K562 (cell line): ENCODE data around the gene CD164.

Experiments
- ATF1 ChIP-seq, 2 experiments: fragments of 450-650 bp in 1 of 2; IDR thresholded peaks; 2 replicates each; pipeline ENCODE4 v1.6.1; 2016; ENCODE audit warnings: missing compliant biosample characterization in 1 of 2, missing genetic modification characterization in 1 of 2
- POLR2A ChIP-seq: fragments of 450-650 bp; conservative IDR thresholded peaks from 2 replicates; pipeline ENCODE4 v1.6.1; 2016
- TEAD2 ChIP-seq: fragments of 450-650 bp; IDR thresholded peaks from 2 replicates; pipeline ENCODE4 v1.6.1; 2016; ENCODE audit warnings: missing genetic modification characterization, control low read depth, missing compliant biosample characterization
- TEAD4 ChIP-seq, 2 experiments: sonication (generic) in 1 of 2; formaldehyde crosslinking in 1 of 2; IDR thresholded peaks; 2 replicates each; pipeline versions ENCODE4 v1.6.1 to v1.8.0; 2012 to 2022; ENCODE audit warnings: borderline replicate concordance in 1 of 2, inconsistent platforms in 1 of 2, low read length in 1 of 2, mild to moderate bottlenecking in 1 of 2, missing genetic modification reagents in 1 of 2
- TF ChIP-seq, protein P1 (sequence below), 3 experiments: IDR thresholded peaks in 2 of 3; conservative IDR thresholded peaks in 1 of 3; 2 replicates each; pipeline ENCODE4 v1.5.1; 2011 to 2012; ENCODE audit warnings: low read length in 3 of 3, mild to moderate bottlenecking in 3 of 3, control low read depth in 2 of 3, improper control_type of control experiment in 1 of 3, inconsistent platforms in 1 of 3, low read depth in 1 of 3, mixed read lengths in 1 of 3, moderate library complexity in 1 of 3; ENCODE audit not compliant: insufficient read depth in 2 of 3
- TF ChIP-seq, protein P2 (sequence below), 2 experiments: fragments of 450-650 bp; IDR thresholded peaks; 2 replicates each; pipeline ENCODE4 v1.6.1; 2016; ENCODE audit warnings: mild to moderate bottlenecking in 2 of 2, borderline replicate concordance in 1 of 2, low read depth in 1 of 2, moderate library complexity in 1 of 2

DNA sequence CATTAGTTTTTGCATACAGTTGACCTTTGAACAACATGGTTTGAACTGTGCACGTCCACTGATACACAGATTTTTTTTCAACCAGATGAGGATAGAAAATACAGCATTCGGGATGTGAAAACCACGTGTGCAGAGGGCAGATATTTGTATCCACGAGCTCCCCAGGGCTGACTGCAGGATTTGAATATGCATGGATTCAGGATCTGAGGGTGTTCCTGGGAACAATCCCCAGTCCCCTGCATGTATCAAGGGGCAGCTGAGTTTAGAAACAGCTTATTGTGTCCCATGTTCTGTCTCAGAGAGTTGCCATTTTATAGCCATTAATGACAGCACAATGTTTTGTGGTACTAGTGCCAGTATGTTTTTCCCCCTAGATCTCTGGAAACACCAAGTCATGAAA is 53.6 kb downstream of the CD164 start:
- TF ChIP-seq, protein P1, sequence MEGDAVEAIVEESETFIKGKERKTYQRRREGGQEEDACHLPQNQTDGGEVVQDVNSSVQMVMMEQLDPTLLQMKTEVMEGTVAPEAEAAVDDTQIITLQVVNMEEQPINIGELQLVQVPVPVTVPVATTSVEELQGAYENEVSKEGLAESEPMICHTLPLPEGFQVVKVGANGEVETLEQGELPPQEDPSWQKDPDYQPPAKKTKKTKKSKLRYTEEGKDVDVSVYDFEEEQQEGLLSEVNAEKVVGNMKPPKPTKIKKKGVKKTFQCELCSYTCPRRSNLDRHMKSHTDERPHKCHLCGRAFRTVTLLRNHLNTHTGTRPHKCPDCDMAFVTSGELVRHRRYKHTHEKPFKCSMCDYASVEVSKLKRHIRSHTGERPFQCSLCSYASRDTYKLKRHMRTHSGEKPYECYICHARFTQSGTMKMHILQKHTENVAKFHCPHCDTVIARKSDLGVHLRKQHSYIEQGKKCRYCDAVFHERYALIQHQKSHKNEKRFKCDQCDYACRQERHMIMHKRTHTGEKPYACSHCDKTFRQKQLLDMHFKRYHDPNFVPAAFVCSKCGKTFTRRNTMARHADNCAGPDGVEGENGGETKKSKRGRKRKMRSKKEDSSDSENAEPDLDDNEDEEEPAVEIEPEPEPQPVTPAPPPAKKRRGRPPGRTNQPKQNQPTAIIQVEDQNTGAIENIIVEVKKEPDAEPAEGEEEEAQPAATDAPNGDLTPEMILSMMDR (IDR thresholded peaks at IDR 0.05 in 2 of 3, conservative IDR thresholded peaks at IDR 0.05 in 1 of 3; ENCODE audit: insufficient read depth in 2 of 3, low read depth in 1 of 3, low read length in 3 of 3) = no peak
- no peak for TF ChIP-seq TEAD2 (tag)
- no peak for TF ChIP-seq POLR2A
- no peak for TF ChIP-seq TEAD4 (IDR thresholded peaks at IDR 0.05; ENCODE audit: low read length)
- no peak for TF ChIP-seq TEAD4 (CRISPR knock-in tag; IDR thresholded peaks at IDR 0.05; ENCODE audit: borderline replicate concordance)
- no peak for TF ChIP-seq ATF1 (CRISPR knock-in tag; IDR thresholded peaks at IDR 0.05)
- TF ChIP-seq ATF1 (tag; IDR thresholded peaks at IDR 0.05) = no peak
- TF ChIP-seq, protein P2, sequence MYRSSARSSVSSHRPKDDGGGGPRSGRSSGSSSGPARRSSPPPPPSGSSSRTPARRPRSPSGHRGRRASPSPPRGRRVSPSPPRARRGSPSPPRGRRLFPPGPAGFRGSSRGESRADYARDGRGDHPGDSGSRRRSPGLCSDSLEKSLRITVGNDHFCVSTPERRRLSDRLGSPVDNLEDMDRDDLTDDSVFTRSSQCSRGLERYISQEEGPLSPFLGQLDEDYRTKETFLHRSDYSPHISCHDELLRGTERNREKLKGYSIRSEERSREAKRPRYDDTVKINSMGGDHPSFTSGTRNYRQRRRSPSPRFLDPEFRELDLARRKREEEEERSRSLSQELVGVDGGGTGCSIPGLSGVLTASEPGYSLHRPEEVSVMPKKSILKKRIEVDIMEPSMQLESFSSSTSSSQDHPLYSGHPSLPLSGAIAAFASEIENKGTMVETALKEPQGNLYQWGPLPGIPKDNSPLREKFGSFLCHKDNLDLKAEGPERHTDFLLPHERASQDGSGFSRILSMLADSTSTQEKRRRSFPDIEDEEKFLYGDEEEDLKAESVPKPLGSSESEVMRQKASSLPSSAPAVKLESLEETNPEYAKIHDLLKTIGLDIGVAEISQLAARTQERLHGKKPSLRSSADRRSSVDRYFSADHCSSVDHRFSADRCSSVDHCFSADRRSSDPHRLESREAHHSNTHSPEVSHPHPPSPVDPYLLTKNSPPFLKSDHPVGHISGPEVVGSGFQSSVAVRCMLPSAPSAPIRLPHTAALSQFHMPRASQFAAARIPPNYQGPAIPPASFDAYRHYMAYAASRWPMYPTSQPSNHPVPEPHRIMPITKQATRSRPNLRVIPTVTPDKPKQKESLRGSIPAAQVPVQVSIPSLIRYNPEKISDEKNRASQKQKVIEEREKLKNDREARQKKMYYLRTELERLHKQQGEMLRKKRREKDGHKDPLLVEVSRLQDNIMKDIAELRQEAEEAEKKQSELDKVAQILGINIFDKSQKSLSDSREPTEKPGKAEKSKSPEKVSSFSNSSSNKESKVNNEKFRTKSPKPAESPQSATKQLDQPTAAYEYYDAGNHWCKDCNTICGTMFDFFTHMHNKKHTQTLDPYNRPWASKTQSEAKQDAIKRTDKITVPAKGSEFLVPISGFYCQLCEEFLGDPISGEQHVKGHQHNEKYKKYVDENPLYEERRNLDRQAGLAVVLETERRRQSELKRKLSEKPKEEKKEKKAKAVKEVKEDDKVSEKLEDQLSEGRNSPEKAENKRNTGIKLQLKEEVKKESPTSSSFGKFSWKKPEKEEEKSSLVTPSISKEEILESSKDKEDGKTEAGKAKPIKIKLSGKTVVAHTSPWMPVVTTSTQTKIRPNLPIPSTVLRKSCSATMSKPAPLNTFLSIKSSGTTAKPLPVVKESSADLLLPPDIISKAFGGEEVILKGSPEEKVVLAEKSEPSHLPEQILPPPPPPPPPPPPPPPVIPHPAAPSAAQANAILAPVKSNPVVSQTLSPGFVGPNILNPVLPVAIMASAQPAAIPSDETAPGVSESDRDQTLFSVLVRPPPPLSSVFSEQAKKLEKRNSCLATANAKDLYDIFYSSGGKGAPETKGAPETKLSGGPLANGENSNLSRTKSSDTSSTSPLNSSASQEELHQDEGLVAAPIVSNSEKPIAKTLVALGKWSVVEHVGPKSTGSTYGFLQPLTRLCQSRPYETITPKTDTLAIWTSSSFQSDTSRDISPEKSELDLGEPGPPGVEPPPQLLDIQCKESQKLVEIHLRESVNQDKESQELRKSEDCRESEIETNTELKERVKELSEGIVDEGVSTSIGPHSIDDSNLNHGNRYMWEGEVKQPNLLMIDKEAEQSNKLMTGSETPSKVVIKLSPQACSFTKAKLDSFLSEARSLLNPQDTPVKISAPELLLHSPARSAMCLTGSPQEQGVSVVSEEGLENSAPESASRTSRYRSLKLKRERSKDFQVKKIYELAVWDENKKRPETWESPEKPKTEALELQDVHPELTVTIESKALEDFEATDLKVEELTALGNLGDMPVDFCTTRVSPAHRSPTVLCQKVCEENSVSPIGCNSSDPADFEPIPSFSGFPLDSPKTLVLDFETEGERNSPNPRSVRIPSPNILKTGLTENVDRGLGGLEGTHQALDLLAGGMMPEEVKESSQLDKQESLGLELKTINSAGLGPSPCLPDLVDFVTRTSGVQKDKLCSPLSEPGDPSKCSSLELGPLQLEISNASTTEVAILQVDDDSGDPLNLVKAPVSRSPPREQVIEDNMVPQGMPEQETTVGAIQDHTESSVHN (IDR thresholded peaks at IDR 0.05; ENCODE audit: borderline replicate concordance in 1 of 2, low read depth in 1 of 2) = no peak
